NAMALWA (cell line): Measurements from ENCODE around the gene PRRT1B.
"Not testable (repeated sequence)": the region's sequence is repeated elsewhere in the genome, so short reads cannot be mapped to it uniquely, and the experiment has no call there.

ENCODE experiments used
- DNase-seq: peaks from one replicate; pipeline ENCODE4 v3.0.0-alpha.2; 2015; ENCODE audit warnings: low spot score

PRRT1B gene

GRCh38 chr9:131545003-131545785 is at the start of gene PRRT1B:
TSS of gene PRRT1B (plus strand) at chr9:131545523. CDS start at chr9:131545616, 93 bp downstream.
- no peak for DNase-seq

GRCh38 chr9:131495785-131496184 is 49.5 kb upstream of the PRRT1B start:
- no peak for DNase-seq

GRCh38 chr9:131496844-131497405 is 48.4 kb upstream of the PRRT1B start:
- DNase-seq = no peak

- DNase-seq = no peak
Measured at GRCh38 chr9:131499254-131499767, 46.0 kb upstream of the PRRT1B start.

- no peak for DNase-seq
Measured at GRCh38 chr9:131500377-131500776, 44.9 kb upstream of the PRRT1B start.

- DNase-seq = peak; percentile 30
Measured at GRCh38 chr9:131500939-131501541, 44.3 kb upstream of the PRRT1B start.

- DNase-seq = peak; percentile 95
Measured at GRCh38 chr9:131502781-131503625, 42.3 kb upstream of the PRRT1B start, which contains the start of gene POMT1. TSS of gene POMT1 (plus strand) at chr9:131502918. CDS start at chr9:131504219, 1,301 bp downstream.

- peak; percentile 39 for DNase-seq
Measured at GRCh38 chr9:131503626-131504465, 41.5 kb upstream of the PRRT1B start.

GRCh38 chr9:131505012-131505411 is 40.3 kb upstream of the PRRT1B start:
- no peak for DNase-seq

GRCh38 chr9:131511416-131511815 is 33.9 kb upstream of the PRRT1B start:
- DNase-seq = no peak

GRCh38 chr9:131511880-131512279 is 33.4 kb upstream of the PRRT1B start:
- DNase-seq = no peak

GRCh38 chr9:131513177-131513576 is 32.1 kb upstream of the PRRT1B start:
- DNase-seq = peak; percentile 64

GRCh38 chr9:131515559-131516031 is 29.7 kb upstream of the PRRT1B start:
- not testable (repeated sequence) for DNase-seq

- no peak for DNase-seq
Measured at GRCh38 chr9:131516100-131516499, 29.2 kb upstream of the PRRT1B start.

- no peak for DNase-seq
Measured at GRCh38 chr9:131516930-131517329, 28.4 kb upstream of the PRRT1B start.

- no peak for DNase-seq
Measured at GRCh38 chr9:131517761-131518190, 27.5 kb upstream of the PRRT1B start.

GRCh38 chr9:131518553-131518952 is 26.8 kb upstream of the PRRT1B start:
- no peak for DNase-seq

GRCh38 chr9:131520503-131520902 is 24.8 kb upstream of the PRRT1B start:
- no peak for DNase-seq

GRCh38 chr9:131521203-131521602 is 24.1 kb upstream of the PRRT1B start:
- no peak for DNase-seq

- DNase-seq = no peak
Measured at GRCh38 chr9:131521822-131522221, 23.5 kb upstream of the PRRT1B start.
